ENCODE data around the gene VPS54. TPM values are rescaled to one million over a fixed set of nuclear protein-coding genes. Genes with fewer than 3 reads are reported as not detected.

VPS54 gene, protein sequence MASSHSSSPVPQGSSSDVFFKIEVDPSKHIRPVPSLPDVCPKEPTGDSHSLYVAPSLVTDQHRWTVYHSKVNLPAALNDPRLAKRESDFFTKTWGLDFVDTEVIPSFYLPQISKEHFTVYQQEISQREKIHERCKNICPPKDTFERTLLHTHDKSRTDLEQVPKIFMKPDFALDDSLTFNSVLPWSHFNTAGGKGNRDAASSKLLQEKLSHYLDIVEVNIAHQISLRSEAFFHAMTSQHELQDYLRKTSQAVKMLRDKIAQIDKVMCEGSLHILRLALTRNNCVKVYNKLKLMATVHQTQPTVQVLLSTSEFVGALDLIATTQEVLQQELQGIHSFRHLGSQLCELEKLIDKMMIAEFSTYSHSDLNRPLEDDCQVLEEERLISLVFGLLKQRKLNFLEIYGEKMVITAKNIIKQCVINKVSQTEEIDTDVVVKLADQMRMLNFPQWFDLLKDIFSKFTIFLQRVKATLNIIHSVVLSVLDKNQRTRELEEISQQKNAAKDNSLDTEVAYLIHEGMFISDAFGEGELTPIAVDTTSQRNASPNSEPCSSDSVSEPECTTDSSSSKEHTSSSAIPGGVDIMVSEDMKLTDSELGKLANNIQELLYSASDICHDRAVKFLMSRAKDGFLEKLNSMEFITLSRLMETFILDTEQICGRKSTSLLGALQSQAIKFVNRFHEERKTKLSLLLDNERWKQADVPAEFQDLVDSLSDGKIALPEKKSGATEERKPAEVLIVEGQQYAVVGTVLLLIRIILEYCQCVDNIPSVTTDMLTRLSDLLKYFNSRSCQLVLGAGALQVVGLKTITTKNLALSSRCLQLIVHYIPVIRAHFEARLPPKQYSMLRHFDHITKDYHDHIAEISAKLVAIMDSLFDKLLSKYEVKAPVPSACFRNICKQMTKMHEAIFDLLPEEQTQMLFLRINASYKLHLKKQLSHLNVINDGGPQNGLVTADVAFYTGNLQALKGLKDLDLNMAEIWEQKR
- total RNA-seq, result 10 to 100 TPM; 12.8 to 19.7 TPM

DNA sequence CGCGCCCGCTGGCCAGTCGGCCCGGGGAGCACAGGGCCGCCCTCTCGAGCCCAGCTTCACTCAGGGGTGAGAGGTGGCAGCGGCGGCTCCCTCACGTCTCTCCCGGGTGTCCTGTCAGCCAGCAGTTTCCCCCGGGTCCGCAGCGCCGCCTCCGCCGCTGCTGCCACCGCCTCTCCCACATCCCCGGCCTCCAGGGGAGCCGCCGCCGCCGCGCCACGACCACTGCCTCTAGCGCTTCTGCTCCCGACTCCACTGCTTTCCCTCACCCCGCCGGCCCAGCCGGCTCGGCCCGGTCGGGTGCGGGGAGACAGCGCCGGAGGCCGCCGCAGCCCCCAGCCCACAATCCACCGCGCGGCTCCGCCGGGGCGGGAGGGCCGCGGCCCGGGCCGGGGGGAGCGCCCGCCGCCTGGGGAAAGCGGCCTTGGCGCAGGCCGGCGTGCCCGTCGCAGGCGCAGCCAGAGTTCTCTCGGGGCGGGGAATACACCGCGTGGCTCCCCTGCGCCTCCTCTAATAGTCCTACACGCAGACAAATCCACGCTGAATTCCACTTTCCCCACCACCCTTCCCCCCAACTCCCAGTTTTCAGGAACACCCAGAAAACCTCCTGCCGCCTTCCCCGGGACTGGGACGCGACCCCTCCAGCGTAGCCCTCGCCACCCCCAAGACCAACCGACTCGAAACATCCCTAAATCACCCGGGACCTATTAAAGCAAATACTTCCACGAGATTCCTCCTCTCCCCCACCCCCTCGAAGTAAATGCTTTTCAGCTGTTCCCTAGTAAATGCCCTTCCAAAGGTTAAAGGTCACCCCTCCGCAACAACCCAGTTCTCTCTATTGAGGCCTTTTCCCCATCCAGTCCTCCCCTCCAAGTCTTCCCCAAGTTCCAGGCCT lies at the start of gene VPS54:
VPS54 (minus strand) TSS at position 346 of the 892 bp plus-strand sequence. CDS start 35,429 bp downstream, outside the sequence.
- peak within 1 kb of the TSS; percentile 99 for H3K27ac Mint-ChIP-seq
- peak within 1 kb of the TSS; percentile 100 for H3K4me3 Mint-ChIP-seq
- H3K4me1 Mint-ChIP-seq (ENCODE audit: low read depth in 2 of 2), result peaks cover 26 to 31% of the 10 kb centered on the region in 2 donors
- ATAC-seq (peak; percentile 89), DNase-seq (ENCODE audit: low spot score) (peak; percentile 71)
- no peaks in the 10 kb centered on the region for H3K9me3 Mint-ChIP-seq
- H3K36me3 Mint-ChIP-seq, result peaks cover 9% of the 10 kb centered on the region
- H3K27me3 Mint-ChIP-seq, result no peaks in the 10 kb centered on the region

DNA sequence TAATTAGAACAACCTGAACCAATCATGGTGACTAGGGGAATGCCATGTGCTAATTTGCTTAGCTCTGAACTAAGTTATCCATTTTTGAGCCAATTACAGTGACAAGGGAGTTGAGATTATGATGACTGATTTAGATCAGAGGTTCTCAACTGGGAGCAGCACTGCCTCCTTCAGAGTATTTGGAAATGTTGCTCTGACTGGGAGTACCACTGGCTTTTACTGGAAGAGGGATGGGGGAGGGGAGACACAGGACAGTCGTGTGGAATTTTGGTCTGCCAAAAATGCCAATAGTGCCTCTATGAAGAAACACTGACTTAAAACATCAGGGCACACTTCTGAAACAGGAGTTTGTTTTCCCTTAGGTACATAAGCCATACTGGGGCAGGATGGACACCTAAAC lies 48.1 kb upstream of the VPS54 start:
- H3K4me3 Mint-ChIP-seq, result no peak overlapping the region
- peaks cover 14% of the 10 kb centered on the region in 2 donors for H3K4me1 Mint-ChIP-seq (ENCODE audit: low read depth in 2 of 2)
- ATAC-seq, result no peak
- no peak for DNase-seq (ENCODE audit: low spot score)
- H3K9me3 Mint-ChIP-seq, result no peaks in the 10 kb centered on the region
- peaks cover 0 to 3% of the 10 kb centered on the region in 2 donors for H3K27me3 Mint-ChIP-seq
- H3K36me3 Mint-ChIP-seq, result no peaks in the 10 kb centered on the region
- no peak overlapping the region for H3K27ac Mint-ChIP-seq

DNA sequence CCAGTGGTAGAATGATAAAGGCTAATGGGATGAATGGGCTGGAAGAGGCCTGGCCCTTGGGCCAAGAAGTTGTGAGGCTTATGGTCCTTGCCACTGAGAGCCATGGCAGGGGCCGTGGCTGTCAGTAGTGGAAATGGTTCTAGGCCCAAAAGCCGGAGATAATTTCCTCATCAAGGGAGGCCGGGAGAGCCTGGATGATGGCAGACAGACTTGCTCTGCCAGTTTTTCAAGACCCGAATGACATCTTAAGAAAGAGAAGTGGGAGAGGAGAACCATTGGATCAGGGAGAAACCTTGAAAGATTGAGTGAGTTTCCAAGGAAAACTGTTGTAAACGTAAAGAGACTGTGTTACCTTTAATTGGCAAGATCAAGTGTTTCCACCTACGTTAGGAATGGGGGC lies 46.3 kb upstream of the VPS54 start:
- peak overlapping the region in 1 of 2 donors; percentile 65 for H3K27ac Mint-ChIP-seq
- H3K36me3 Mint-ChIP-seq, result no peaks in the 10 kb centered on the region
- peaks cover 14% of the 10 kb centered on the region in 2 donors for H3K4me1 Mint-ChIP-seq (ENCODE audit: low read depth in 2 of 2)
- no peak overlapping the region for H3K4me3 Mint-ChIP-seq
- no peak for ATAC-seq
- H3K9me3 Mint-ChIP-seq, result no peaks in the 10 kb centered on the region
- peaks cover 0 to 3% of the 10 kb centered on the region in 2 donors for H3K27me3 Mint-ChIP-seq
- DNase-seq (ENCODE audit: low spot score), result no peak

DNA sequence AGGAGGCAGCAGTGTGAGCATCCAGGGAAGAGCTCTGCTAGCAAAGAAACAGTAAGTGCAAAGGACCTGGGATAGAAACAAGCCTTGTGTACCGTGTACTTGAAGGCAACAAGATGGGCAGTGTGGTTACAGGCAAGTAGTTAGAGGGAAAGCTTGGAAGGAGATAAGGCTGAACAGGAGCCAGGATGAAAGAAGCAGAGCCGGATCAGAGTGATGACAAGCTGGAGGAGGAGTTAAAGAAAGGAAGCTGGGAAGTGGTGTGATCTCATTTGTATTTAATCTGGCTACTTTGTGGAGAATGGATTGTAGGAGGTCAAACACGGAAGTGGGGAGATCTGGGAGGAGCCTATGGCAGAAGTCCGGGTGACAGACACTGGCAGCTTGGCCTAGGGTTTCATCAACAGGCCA lies 44.7 kb upstream of the VPS54 start:
- no peaks in the 10 kb centered on the region for H3K36me3 Mint-ChIP-seq
- no peaks in the 10 kb centered on the region for H3K9me3 Mint-ChIP-seq
- no peak overlapping the region for H3K27ac Mint-ChIP-seq
- DNase-seq (ENCODE audit: low spot score), result no peak
- peaks cover 0 to 3% of the 10 kb centered on the region in 2 donors for H3K27me3 Mint-ChIP-seq
- ATAC-seq, result no peak
- no peak overlapping the region for H3K4me3 Mint-ChIP-seq
- H3K4me1 Mint-ChIP-seq (ENCODE audit: low read depth in 2 of 2), result peaks cover 14% of the 10 kb centered on the region in 2 donors

DNA sequence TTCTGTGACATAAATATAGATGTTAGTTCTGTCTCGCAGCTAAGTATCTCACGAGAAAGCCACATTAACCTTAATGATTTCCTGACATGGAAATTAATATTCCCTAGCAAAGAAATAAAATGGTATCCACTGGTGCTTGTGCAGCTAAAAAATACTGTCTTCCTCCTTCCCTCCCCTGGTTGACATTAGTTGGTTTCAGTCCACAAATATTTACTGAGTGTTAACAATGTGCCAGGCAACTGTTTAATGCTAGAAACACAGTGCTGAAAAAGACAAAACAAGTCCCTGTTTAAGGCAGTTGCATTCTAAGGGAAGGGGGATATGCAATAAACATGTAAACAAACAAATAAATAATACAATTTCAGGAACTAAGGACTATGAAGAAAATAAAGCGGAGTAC lies 44.2 kb upstream of the VPS54 start:
- peaks cover 0 to 3% of the 10 kb centered on the region in 2 donors for H3K27me3 Mint-ChIP-seq
- no peak overlapping the region for H3K4me3 Mint-ChIP-seq
- no peaks in the 10 kb centered on the region for H3K9me3 Mint-ChIP-seq
- H3K36me3 Mint-ChIP-seq, result no peaks in the 10 kb centered on the region
- no peak overlapping the region for H3K27ac Mint-ChIP-seq
- DNase-seq (ENCODE audit: low spot score) (no peak), ATAC-seq (no peak)
- H3K4me1 Mint-ChIP-seq (ENCODE audit: low read depth in 2 of 2), result peaks cover 14% of the 10 kb centered on the region in 2 donors

DNA sequence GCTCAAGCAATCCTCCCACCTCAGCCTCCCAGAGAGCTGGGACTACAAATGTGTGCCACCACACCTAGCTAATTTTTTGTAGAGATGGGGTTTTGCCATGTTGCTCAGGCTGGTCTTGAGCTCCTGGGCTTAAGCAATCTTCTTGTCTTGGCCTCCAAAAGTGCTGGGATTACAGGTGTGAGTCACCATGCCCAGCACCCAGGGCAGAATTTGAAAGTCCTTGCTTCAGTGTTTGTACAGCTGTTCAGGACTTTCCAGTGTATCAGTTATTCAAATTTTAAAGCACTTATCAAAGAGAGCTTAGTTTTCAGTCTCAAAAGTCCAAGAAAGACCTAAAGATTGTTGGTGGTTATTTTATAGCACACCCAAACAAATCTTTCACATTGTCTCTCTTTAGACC lies 43.6 kb upstream of the VPS54 start:
- H3K9me3 Mint-ChIP-seq, result no peaks in the 10 kb centered on the region
- peaks cover 14% of the 10 kb centered on the region in 2 donors for H3K4me1 Mint-ChIP-seq (ENCODE audit: low read depth in 2 of 2)
- no peak for ATAC-seq
- H3K36me3 Mint-ChIP-seq, result no peaks in the 10 kb centered on the region
- peaks cover 0 to 8% of the 10 kb centered on the region in 2 donors for H3K27me3 Mint-ChIP-seq
- H3K4me3 Mint-ChIP-seq, result no peak overlapping the region
- H3K27ac Mint-ChIP-seq, result no peak overlapping the region
- no peak for DNase-seq (ENCODE audit: low spot score)

DNA sequence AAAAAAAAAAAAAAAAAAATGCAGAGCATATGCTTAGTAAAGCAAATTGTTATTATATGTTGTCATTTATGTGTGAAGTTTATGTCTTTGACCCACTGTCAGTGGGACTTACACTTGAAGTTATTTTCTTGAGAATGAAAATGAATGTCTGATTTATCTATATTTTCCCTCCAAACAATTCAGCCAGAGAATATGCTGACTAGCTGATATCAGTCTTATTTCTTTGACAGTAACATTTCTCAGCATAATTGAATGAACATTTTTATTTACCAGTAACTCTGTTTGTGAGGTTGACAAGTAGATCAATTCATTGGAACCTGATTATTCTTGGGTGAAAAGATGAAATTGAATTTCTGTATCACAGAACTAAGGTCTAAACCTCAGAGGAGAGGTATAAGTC lies 40.0 kb upstream of the VPS54 start:
- Mint-ChIP-seq H3K9me3 (no peaks in the 10 kb centered on the region), H3K27ac (no peak overlapping the region), H3K4me1 (ENCODE audit: low read depth in 2 of 2) (peaks cover 4 to 7% of the 10 kb centered on the region in 2 donors), H3K27me3 (peaks cover 9 to 11% of the 10 kb centered on the region in 2 donors), H3K4me3 (no peak overlapping the region), H3K36me3 (no peaks in the 10 kb centered on the region)
- ATAC-seq (no peak), DNase-seq (ENCODE audit: low spot score) (no peak)

DNA sequence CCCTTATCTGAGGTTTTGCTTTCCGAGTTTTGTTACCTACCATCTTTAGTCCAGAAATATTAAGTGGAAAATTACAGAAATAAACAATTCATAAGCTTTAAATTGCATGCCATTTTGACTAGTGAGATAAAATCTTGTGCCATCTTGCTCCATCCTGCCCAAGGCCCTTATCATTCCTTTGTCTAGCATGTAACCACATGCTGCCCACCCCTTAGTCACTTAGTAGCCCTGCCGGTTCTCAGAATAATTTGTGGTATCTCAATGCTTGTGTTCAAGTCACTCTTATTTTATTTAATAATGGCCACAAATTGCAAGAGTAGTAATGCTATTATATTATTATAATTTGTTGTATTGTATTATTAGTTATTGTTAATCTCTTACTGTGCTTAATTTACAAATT lies 36.8 kb upstream of the VPS54 start:
- no peak for ATAC-seq
- Mint-ChIP-seq H3K27ac (no peak overlapping the region), H3K27me3 (peaks cover 8 to 9% of the 10 kb centered on the region in 2 donors), H3K4me1 (ENCODE audit: low read depth in 2 of 2) (no peaks in the 10 kb centered on the region), H3K4me3 (no peak overlapping the region), H3K9me3 (no peaks in the 10 kb centered on the region), H3K36me3 (no peaks in the 10 kb centered on the region)
- DNase-seq (ENCODE audit: low spot score), result no peak

DNA sequence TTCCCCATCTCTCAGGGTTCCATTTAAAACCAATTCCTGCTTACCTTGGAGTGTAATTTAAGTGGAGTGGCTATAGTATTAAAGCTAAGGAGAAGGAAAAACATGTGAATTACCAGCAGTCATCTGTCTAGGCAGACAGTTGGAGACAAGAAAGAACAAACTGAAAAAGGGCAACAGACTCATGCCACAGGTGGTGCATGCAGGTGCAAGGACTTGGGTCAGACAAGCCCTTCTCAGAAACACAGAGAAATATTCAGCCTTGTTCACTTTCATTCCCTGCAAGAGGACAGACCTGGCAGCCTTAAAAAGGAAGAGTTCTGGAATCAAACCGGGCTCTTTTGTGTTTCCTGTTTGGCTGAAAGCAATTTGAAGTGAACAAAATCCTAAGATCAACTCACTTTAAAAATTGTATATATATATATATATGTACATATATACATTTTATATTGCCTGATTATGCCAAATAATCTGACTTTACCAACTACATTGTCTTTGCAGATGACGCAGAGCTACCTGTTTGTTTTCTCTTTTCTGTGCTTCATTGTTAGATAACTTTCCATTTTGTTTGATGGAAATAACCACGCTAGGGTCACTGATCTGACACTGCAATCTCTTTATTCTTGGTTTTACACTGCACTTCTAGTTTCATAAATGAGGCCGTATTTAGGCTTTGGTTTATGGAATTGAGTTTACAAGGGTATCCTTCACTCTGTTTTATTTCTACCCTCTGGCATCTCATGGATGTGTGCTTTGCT lies 35.1 kb upstream of the VPS54 start:
- H3K27me3 Mint-ChIP-seq, result peaks cover 8 to 9% of the 10 kb centered on the region in 2 donors
- peaks cover 6 to 7% of the 10 kb centered on the region in 2 donors for H3K4me1 Mint-ChIP-seq (ENCODE audit: low read depth in 2 of 2)
- ATAC-seq (no peak), DNase-seq (ENCODE audit: low spot score) (no peak)
- no peaks in the 10 kb centered on the region for H3K36me3 Mint-ChIP-seq
- no peak overlapping the region for H3K4me3 Mint-ChIP-seq
- H3K27ac Mint-ChIP-seq, result no peak overlapping the region
- H3K9me3 Mint-ChIP-seq, result no peaks in the 10 kb centered on the region

DNA sequence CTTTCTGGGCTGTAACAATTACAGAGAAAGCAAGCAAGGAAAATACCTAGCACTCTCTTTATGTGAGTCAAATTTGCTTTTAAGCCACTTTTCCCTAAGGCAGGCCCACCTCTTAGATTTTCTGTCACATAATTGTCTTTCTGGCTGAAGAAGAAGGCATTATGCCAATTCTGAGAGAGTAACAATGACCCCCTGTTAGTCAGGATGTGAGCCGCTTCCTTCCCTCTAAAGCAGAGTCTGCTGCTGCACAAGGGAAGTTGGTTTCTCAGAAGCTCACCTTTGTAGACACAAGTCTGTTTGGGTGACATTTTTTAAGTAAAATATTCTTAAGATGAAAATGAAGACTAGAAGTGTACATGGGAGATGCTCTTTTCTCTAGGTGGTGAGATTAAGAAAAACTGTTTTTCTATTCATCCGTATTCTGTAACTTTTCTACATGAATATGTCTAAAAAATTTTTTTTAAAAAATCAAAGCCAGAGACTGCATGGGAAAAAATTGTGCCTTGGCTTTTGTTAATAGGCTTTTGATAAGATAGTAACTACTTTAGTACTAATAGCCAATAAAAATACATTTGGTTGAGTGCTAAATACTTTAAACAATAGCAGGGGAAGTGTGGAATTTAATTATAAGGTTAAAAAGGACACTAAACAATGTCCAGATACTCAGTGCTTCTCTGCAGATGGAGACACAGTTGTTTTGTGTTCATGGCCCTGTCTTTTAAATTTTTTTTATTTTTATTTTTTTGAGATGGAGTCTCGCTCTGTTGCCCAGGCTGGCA lies 33.4 kb upstream of the VPS54 start:
- no peak for ATAC-seq
- Mint-ChIP-seq H3K36me3 (no peaks in the 10 kb centered on the region), H3K4me3 (no peak overlapping the region), H3K27me3 (peaks cover 3 to 9% of the 10 kb centered on the region in 2 donors), H3K27ac (peak overlapping the region in 1 of 2 donors; percentile 47), H3K4me1 (ENCODE audit: low read depth in 2 of 2) (peaks cover 6 to 7% of the 10 kb centered on the region in 2 donors), H3K9me3 (no peaks in the 10 kb centered on the region)
- no peak for DNase-seq (ENCODE audit: low spot score)

DNA sequence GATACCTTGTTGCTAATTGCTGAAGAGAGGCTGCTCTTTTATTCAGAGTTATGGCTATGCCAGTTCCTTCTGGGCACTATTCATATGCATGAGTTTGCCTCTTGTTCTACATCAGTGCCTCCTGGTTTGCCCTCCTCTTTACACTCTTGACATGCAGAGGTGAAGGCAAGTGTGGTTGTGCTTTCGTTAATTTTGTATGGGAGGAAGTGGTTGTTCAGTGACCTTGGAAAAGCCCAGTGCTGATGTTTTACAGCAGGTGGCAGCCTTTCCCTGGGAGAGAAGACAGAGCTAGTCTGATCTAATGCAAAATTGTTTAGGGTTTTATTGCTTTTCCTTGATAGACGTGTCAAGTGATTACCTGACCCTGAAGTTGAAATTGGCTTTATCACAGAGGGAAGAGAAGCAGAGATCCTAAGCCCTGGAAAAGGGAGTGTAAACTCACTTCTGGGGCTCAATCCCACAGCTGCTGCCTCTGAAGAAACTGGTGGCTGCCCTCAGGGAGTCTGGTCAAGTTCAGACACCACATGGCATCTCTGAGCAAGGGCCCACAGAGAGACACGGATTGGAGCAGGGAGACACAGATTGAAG lies 30.5 kb upstream of the VPS54 start:
- peak overlapping the region in 1 of 2 donors; percentile 34 for H3K27ac Mint-ChIP-seq
- DNase-seq (ENCODE audit: low spot score) (peak; percentile 65), ATAC-seq (peak; percentile 81 to 84)
- H3K4me1 Mint-ChIP-seq (ENCODE audit: low read depth in 2 of 2), result peaks cover 6 to 7% of the 10 kb centered on the region in 2 donors
- H3K9me3 Mint-ChIP-seq, result no peaks in the 10 kb centered on the region
- H3K4me3 Mint-ChIP-seq, result no peak overlapping the region
- H3K27me3 Mint-ChIP-seq, result peaks cover 0 to 1% of the 10 kb centered on the region in 2 donors
- no peaks in the 10 kb centered on the region for H3K36me3 Mint-ChIP-seq

DNA sequence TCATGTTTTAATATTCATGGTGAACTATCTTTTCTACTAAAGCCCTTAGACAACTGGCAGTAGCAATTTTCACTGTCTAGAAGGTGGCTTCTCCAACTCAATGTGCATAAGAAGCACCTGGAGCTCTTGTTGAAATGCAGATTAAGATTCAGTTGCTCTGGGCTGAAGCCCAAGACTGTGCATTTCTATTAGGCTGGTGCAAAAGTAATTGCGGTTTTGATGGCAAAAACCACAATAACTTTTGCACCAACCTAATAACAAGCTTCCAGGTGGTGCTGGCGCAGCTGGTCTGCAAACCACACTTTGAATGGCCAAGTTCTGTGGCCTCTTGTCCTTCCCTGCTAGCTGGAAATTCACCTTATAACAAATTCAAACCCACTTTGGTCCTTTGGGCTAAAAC lies 26.7 kb upstream of the VPS54 start:
- Mint-ChIP-seq H3K27ac (no peak overlapping the region), H3K4me3 (no peak overlapping the region), H3K9me3 (no peaks in the 10 kb centered on the region), H3K27me3 (no peaks in the 10 kb centered on the region), H3K4me1 (ENCODE audit: low read depth in 2 of 2) (peaks cover 6 to 7% of the 10 kb centered on the region in 2 donors), H3K36me3 (no peaks in the 10 kb centered on the region)
- ATAC-seq (no peak), DNase-seq (ENCODE audit: low spot score) (no peak)
